Activated T-cell treated with anti-CD3 and anti-CD28 coated beads, Interleukin-2, amount 50 U/mL, for 4 hours (primary cell): ENCODE results near the gene RBM19. TPM values are rescaled to one million over a fixed set of nuclear protein-coding genes. Genes with fewer than 3 reads are reported as not detected.

Experiments used
- ATAC-seq, 2 donors: fragments of 200-7000 bp; cut with Tn5 transposase; one replicate each; pipeline ENCODE4 v1.10.0; 2021
- DNase-seq: peaks from one replicate; pipeline ENCODE4 v3.0.0-alpha.2; 2020
- H3K27me3 Mint-ChIP-seq: one replicate; pipeline ENCODE4 v1.8.0; 2021; ENCODE audit warnings: low read depth, mixed read lengths
- H3K36me3 Mint-ChIP-seq: one replicate; pipeline ENCODE4 v1.8.0; 2022; ENCODE audit warnings: mixed read lengths; ENCODE audit not compliant: insufficient read depth
- H3K4me1 Mint-ChIP-seq: one replicate; pipeline ENCODE4 v1.8.0; 2021; ENCODE audit warnings: low read depth, mixed read lengths
- H3K4me3 Mint-ChIP-seq: one replicate; pipeline ENCODE4 v1.8.0; 2021; ENCODE audit warnings: mild to moderate bottlenecking, moderate library complexity, mixed read lengths
- H3K9me3 Mint-ChIP-seq: one replicate; pipeline ENCODE4 v1.8.0; 2021; ENCODE audit warnings: mixed read lengths
- total RNA-seq, 3 donors: library from RNA; stranded (reverse); gene quantifications; one replicate each; pipeline ENCODE4 v1.2.1, GENCODE V29; 2021

Gene RBM19
- total RNA-seq, 3 donors from 2014 or later, result 145 to 156 (median 146) TPM

GRCh38 chr12:113800201-113800600 lies 165.9 kb downstream of the RBM19 start:
- H3K4me1 Mint-ChIP-seq, result no peaks in the 10 kb centered on the region
- H3K27me3 Mint-ChIP-seq, result peaks cover 2% of the 10 kb centered on the region
- no peak for DNase-seq
- ATAC-seq, result no peak
- H3K36me3 Mint-ChIP-seq, result no peaks in the 10 kb centered on the region
- no peak overlapping the region for H3K4me3 Mint-ChIP-seq
- H3K9me3 Mint-ChIP-seq, result no peaks in the 10 kb centered on the region

GRCh38 chr12:113798552-113798951 lies 167.6 kb downstream of the RBM19 start:
- peaks cover 2% of the 10 kb centered on the region for H3K27me3 Mint-ChIP-seq
- H3K4me1 Mint-ChIP-seq, result no peaks in the 10 kb centered on the region
- no peaks in the 10 kb centered on the region for H3K9me3 Mint-ChIP-seq
- ATAC-seq (no peak), DNase-seq (no peak)
- no peak overlapping the region for H3K4me3 Mint-ChIP-seq
- no peaks in the 10 kb centered on the region for H3K36me3 Mint-ChIP-seq

GRCh38 chr12:113797535-113797868 lies 168.6 kb downstream of the RBM19 start:
- DNase-seq (no peak), ATAC-seq (no peak)
- Mint-ChIP-seq H3K4me1 (no peaks in the 10 kb centered on the region), H3K27me3 (peaks cover 2% of the 10 kb centered on the region), H3K9me3 (no peaks in the 10 kb centered on the region), H3K36me3 (no peaks in the 10 kb centered on the region), H3K4me3 (no peak overlapping the region)

GRCh38 chr12:113796852-113797534 lies 169.1 kb downstream of the RBM19 start:
- Mint-ChIP-seq H3K9me3 (no peaks in the 10 kb centered on the region), H3K36me3 (no peaks in the 10 kb centered on the region), H3K4me3 (no peak overlapping the region), H3K4me1 (no peaks in the 10 kb centered on the region), H3K27me3 (peaks cover 2% of the 10 kb centered on the region)
- DNase-seq (no peak), ATAC-seq (no peak)

- Mint-ChIP-seq H3K36me3 (no peaks in the 10 kb centered on the region), H3K4me3 (no peak overlapping the region), H3K4me1 (no peaks in the 10 kb centered on the region), H3K9me3 (no peaks in the 10 kb centered on the region), H3K27me3 (peaks cover 2% of the 10 kb centered on the region)
- DNase-seq (no peak), ATAC-seq (no peak)
These were observed 169.9 kb downstream of the RBM19 start for GRCh38 chr12:113796066-113796827.

- ATAC-seq (no peak), DNase-seq (no peak)
- Mint-ChIP-seq H3K27me3 (peaks cover 2% of the 10 kb centered on the region), H3K36me3 (no peaks in the 10 kb centered on the region), H3K4me1 (no peaks in the 10 kb centered on the region), H3K4me3 (no peak overlapping the region), H3K9me3 (no peaks in the 10 kb centered on the region)
These were observed 170.7 kb downstream of the RBM19 start for GRCh38 chr12:113795445-113795844.

- no peaks in the 10 kb centered on the region for H3K4me1 Mint-ChIP-seq
- peaks cover 3% of the 10 kb centered on the region for H3K9me3 Mint-ChIP-seq
- no peak for ATAC-seq
- no peak for DNase-seq
- H3K36me3 Mint-ChIP-seq, result no peaks in the 10 kb centered on the region
- H3K27me3 Mint-ChIP-seq, result peaks cover 2% of the 10 kb centered on the region
- no peak overlapping the region for H3K4me3 Mint-ChIP-seq
These were observed 171.4 kb downstream of the RBM19 start for GRCh38 chr12:113794774-113795173.

GRCh38 chr12:113793250-113793649 lies 172.9 kb downstream of the RBM19 start:
- no peak overlapping the region for H3K4me3 Mint-ChIP-seq
- peaks cover 2% of the 10 kb centered on the region for H3K27me3 Mint-ChIP-seq
- ATAC-seq (no peak), DNase-seq (no peak)
- no peaks in the 10 kb centered on the region for H3K4me1 Mint-ChIP-seq
- peaks cover 6% of the 10 kb centered on the region for H3K9me3 Mint-ChIP-seq
- no peaks in the 10 kb centered on the region for H3K36me3 Mint-ChIP-seq

- H3K27me3 Mint-ChIP-seq, result peaks cover 2% of the 10 kb centered on the region
- ATAC-seq, result no peak
- H3K4me1 Mint-ChIP-seq, result no peaks in the 10 kb centered on the region
- H3K36me3 Mint-ChIP-seq, result no peaks in the 10 kb centered on the region
- DNase-seq, result no peak
- H3K9me3 Mint-ChIP-seq, result peaks cover 13% of the 10 kb centered on the region
- no peak overlapping the region for H3K4me3 Mint-ChIP-seq
These were observed 173.7 kb downstream of the RBM19 start for GRCh38 chr12:113792450-113792849.

GRCh38 chr12:113788020-113788856 lies 177.9 kb downstream of the RBM19 start:
- peaks cover 20% of the 10 kb centered on the region for H3K9me3 Mint-ChIP-seq
- peaks cover 8% of the 10 kb centered on the region for H3K27me3 Mint-ChIP-seq
- H3K4me1 Mint-ChIP-seq, result no peaks in the 10 kb centered on the region
- ATAC-seq (no peak), DNase-seq (no peak)
- no peak overlapping the region for H3K4me3 Mint-ChIP-seq
- no peaks in the 10 kb centered on the region for H3K36me3 Mint-ChIP-seq

- H3K4me3 Mint-ChIP-seq, result no peak overlapping the region
- peaks cover 21% of the 10 kb centered on the region for H3K27me3 Mint-ChIP-seq
- ATAC-seq (no peak), DNase-seq (no peak)
- H3K9me3 Mint-ChIP-seq, result peaks cover 20% of the 10 kb centered on the region
- H3K4me1 Mint-ChIP-seq, result no peaks in the 10 kb centered on the region
- H3K36me3 Mint-ChIP-seq, result no peaks in the 10 kb centered on the region
These were observed 180.0 kb downstream of the RBM19 start for GRCh38 chr12:113786107-113786506.

- ATAC-seq, result no peak
- H3K4me1 Mint-ChIP-seq, result no peaks in the 10 kb centered on the region
These were observed 182.3 kb downstream of the RBM19 start for GRCh38 chr12:113783811-113784210.

GRCh38 chr12:113782873-113783272 lies 183.3 kb downstream of the RBM19 start:
- no peak for ATAC-seq
- no peak for DNase-seq
- H3K27me3 Mint-ChIP-seq, result peaks cover 37% of the 10 kb centered on the region
- no peaks in the 10 kb centered on the region for H3K4me1 Mint-ChIP-seq
- H3K4me3 Mint-ChIP-seq, result no peak overlapping the region
- H3K36me3 Mint-ChIP-seq, result no peaks in the 10 kb centered on the region
- H3K9me3 Mint-ChIP-seq, result peaks cover 10% of the 10 kb centered on the region

More at GRCh38 chr12:113783811-113784210, 182.3 kb downstream of the RBM19 start:
- H3K27me3 Mint-ChIP-seq, result peaks cover 37% of the 10 kb centered on the region
- no peaks in the 10 kb centered on the region for H3K36me3 Mint-ChIP-seq
- DNase-seq, result no peak
- H3K9me3 Mint-ChIP-seq, result peaks cover 13% of the 10 kb centered on the region
- no peak overlapping the region for H3K4me3 Mint-ChIP-seq

GRCh38 chr12:113781415-113782198 lies 184.5 kb downstream of the RBM19 start:
- peaks cover 43% of the 10 kb centered on the region for H3K27me3 Mint-ChIP-seq
- ATAC-seq, result no peak
- DNase-seq, result no peak
- H3K4me1 Mint-ChIP-seq, result no peaks in the 10 kb centered on the region
- H3K36me3 Mint-ChIP-seq, result no peaks in the 10 kb centered on the region
- H3K4me3 Mint-ChIP-seq, result no peak overlapping the region
- peaks cover 7% of the 10 kb centered on the region for H3K9me3 Mint-ChIP-seq
